K562 (cell line): ENCODE measurements around the gene ARSK. TPM values are rescaled to one million over a fixed set of nuclear protein-coding genes. Genes with fewer than 3 reads are reported as not detected.

ENCODE experiments used
- ASH1L ChIP-seq: fragments of 450-650 bp; IDR thresholded peaks from 2 replicates; pipeline ENCODE4 v1.6.1; 2018; ENCODE audit warnings: borderline replicate concordance, mild to moderate bottlenecking, low read depth; ENCODE audit not compliant: partially characterized antibody
- CTCFL ChIP-seq: IDR thresholded peaks from 2 replicates; pipeline ENCODE4 v1.6.1; 2011; ENCODE audit warnings: borderline replicate concordance, low read depth, mild to moderate bottlenecking, moderate library complexity, low read length; ENCODE audit not compliant: insufficient read depth, poor library complexity, severe bottlenecking
- HDAC8 ChIP-seq: fragments of 450-650 bp; IDR thresholded peaks from 2 replicates; pipeline ENCODE4 v1.6.1; 2016; ENCODE audit warnings: mild to moderate bottlenecking, missing genetic modification characterization, moderate library complexity, missing compliant biosample characterization
- HNRNPLL ChIP-seq: fragments of 200-400 bp; formaldehyde crosslinking; IDR thresholded peaks from 2 replicates; pipeline ENCODE4 v1.6.1; 2017; ENCODE audit warnings: low read length, low read depth, mild to moderate bottlenecking; ENCODE audit not compliant: poor library complexity, severe bottlenecking
- ILF3 ChIP-seq: fragments of 450-650 bp; IDR thresholded peaks from 2 replicates; pipeline ENCODE4 v1.6.1; 2018; ENCODE audit warnings: antibody characterized with exemption, mild to moderate bottlenecking, moderate library complexity, borderline replicate concordance
- KHSRP ChIP-seq: fragments of 450-650 bp; IDR thresholded peaks from 2 replicates; pipeline ENCODE4 v1.6.1; 2017
- KLF13 ChIP-seq: fragments of 450-650 bp; IDR thresholded peaks from 2 replicates; pipeline ENCODE4 v1.6.1; 2016; ENCODE audit warnings: missing genetic modification characterization, low read depth, mild to moderate bottlenecking, missing compliant biosample characterization, moderate library complexity, borderline replicate concordance
- LEF1 ChIP-seq: fragments of 450-650 bp; IDR thresholded peaks from 2 replicates; pipeline ENCODE4 v1.6.1; 2016; ENCODE audit warnings: mild to moderate bottlenecking
- MAZ ChIP-seq, 2 experiments: fragments of 450-650 bp in 1 of 2; sonication (generic) in 1 of 2; formaldehyde crosslinking; IDR thresholded peaks in 1 of 2; conservative IDR thresholded peaks in 1 of 2; 2 replicates each; pipeline versions ENCODE4 v1.4.0 to v1.5.0; 2020; ENCODE audit warnings: mild to moderate bottlenecking in 1 of 2, missing genetic modification reagents in 1 of 2
- RBM15 ChIP-seq: fragments of 200-400 bp; formaldehyde crosslinking; IDR thresholded peaks from 2 replicates; pipeline ENCODE4 v1.6.1; 2018; ENCODE audit warnings: mild to moderate bottlenecking, low read length, moderate library complexity; ENCODE audit not compliant: insufficient read depth
- SMAD3 ChIP-seq: fragments of 450-650 bp; formaldehyde crosslinking; conservative IDR thresholded peaks from 2 replicates; pipeline ENCODE4 v1.4.0; 2020; ENCODE audit warnings: mild to moderate bottlenecking
- polyA plus RNA-seq, 8 experiments: library from polyadenylated mRNA; depleted of rRNA in 4 of 8; stranded (reverse) in 5 of 8; unstranded in 3 of 8; fragments of >200 nt; fragmentation: Nextera tagmentation in 2 of 8; fragmentation: Illumina TruSeq in 1 of 8; extraction: Ambion mirVana in 2 of 8; extraction: Trizol in 1 of 8; gene quantifications; 2 replicates each; pipeline versions ENCODE4 v1.2.1 to v1.2.3, GENCODE V29; 2011 to 2014; ENCODE audit warnings: inconsistent platforms in 1 of 8, missing spikeins in 1 of 8
- total RNA-seq, 7 experiments: library from RNA; depleted of rRNA in 6 of 7; stranded (reverse); fragments of >200 nt in 6 of 7; fragmentation: Illumina TruSeq in 2 of 7; extraction: Trizol in 2 of 7; gene quantifications; 2 replicates each; pipeline versions ENCODE4 v1.2.1 to v1.2.3, GENCODE V29; 2011 to 2021; ENCODE audit warnings: low replicate concordance in 1 of 7
- TF ChIP-seq, protein P1 (sequence below): fragments of 450-650 bp; formaldehyde crosslinking; IDR thresholded peaks from 2 replicates; pipeline ENCODE4 v1.4.0; 2022; ENCODE audit warnings: mild to moderate bottlenecking, moderate library complexity
- TF ChIP-seq, protein P2 (sequence below), 2 experiments: fragments of 450-650 bp in 1 of 2; sonication (generic) in 1 of 2; formaldehyde crosslinking in 1 of 2; IDR thresholded peaks; 2 replicates each; pipeline versions ENCODE4 v1.7.1 to v1.9.0; 2016 to 2022; ENCODE audit warnings: inconsistent platforms in 1 of 2, mild to moderate bottlenecking in 1 of 2, missing genetic modification reagents in 1 of 2

The ARSK gene
- total and polyA plus RNA-seq, 9 of the 15 experiments (the other 6 are each of a cell fraction or from before 2014, with no cell fraction given), result 2.7 to 9.4 (median 7.1) TPM

- no peak for TF ChIP-seq HDAC8 (tag)
- TF ChIP-seq, protein P1, sequence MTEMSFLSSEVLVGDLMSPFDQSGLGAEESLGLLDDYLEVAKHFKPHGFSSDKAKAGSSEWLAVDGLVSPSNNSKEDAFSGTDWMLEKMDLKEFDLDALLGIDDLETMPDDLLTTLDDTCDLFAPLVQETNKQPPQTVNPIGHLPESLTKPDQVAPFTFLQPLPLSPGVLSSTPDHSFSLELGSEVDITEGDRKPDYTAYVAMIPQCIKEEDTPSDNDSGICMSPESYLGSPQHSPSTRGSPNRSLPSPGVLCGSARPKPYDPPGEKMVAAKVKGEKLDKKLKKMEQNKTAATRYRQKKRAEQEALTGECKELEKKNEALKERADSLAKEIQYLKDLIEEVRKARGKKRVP (CRISPR knock-in tag), result no peak
- TF ChIP-seq, protein P2, sequence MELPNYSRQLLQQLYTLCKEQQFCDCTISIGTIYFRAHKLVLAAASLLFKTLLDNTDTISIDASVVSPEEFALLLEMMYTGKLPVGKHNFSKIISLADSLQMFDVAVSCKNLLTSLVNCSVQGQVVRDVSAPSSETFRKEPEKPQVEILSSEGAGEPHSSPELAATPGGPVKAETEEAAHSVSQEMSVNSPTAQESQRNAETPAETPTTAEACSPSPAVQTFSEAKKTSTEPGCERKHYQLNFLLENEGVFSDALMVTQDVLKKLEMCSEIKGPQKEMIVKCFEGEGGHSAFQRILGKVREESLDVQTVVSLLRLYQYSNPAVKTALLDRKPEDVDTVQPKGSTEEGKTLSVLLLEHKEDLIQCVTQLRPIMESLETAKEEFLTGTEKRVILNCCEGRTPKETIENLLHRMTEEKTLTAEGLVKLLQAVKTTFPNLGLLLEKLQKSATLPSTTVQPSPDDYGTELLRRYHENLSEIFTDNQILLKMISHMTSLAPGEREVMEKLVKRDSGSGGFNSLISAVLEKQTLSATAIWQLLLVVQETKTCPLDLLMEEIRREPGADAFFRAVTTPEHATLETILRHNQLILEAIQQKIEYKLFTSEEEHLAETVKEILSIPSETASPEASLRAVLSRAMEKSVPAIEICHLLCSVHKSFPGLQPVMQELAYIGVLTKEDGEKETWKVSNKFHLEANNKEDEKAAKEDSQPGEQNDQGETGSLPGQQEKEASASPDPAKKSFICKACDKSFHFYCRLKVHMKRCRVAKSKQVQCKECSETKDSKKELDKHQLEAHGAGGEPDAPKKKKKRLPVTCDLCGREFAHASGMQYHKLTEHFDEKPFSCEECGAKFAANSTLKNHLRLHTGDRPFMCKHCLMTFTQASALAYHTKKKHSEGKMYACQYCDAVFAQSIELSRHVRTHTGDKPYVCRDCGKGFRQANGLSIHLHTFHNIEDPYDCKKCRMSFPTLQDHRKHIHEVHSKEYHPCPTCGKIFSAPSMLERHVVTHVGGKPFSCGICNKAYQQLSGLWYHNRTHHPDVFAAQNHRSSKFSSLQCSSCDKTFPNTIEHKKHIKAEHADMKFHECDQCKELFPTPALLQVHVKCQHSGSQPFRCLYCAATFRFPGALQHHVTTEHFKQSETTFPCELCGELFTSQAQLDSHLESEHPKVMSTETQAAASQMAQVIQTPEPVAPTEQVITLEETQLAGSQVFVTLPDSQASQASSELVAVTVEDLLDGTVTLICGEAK (IDR thresholded peaks at IDR 0.05), result no peak
- TF ChIP-seq, protein P2 (CRISPR knock-in tag; IDR thresholded peaks at IDR 0.05), result no peak
- TF ChIP-seq KHSRP, result no peak
- TF ChIP-seq SMAD3 (CRISPR knock-in tag), result 0 out of 2 replicates have a peak, but pooled peaks have one; percentile 47
- TF ChIP-seq ILF3, result no peak
- peak; percentile 5 for TF ChIP-seq CTCFL
- TF ChIP-seq ASH1L, result no peak
- TF ChIP-seq HNRNPLL, result peak; percentile 85
- peak; percentile 76 to 84 for TF ChIP-seq MAZ (CRISPR knock-in tag; conservative IDR thresholded peaks at IDR 0.05 in 1 of 2, IDR thresholded peaks at IDR 0.05 in 1 of 2)
- no peak; the same call in 1 of the 2 replicates for TF ChIP-seq LEF1
- no peak for TF ChIP-seq RBM15
- no peak for TF ChIP-seq KLF13 (tag)
Measured at GRCh38 chr5:95554647-95555548, at the start of gene ARSK, which contains the start of gene SKIC3 (continued).
